GM21447 (cell line): ENCODE results near the gene OR4D1.

Experiments
- ATAC-seq: cut with Tn5 transposase; IDR thresholded peaks from one replicate; pipeline ENCODE4 v1.9.1; 2021; ENCODE audit not compliant: unreplicated experiment

The OR4D1 gene

DNA sequence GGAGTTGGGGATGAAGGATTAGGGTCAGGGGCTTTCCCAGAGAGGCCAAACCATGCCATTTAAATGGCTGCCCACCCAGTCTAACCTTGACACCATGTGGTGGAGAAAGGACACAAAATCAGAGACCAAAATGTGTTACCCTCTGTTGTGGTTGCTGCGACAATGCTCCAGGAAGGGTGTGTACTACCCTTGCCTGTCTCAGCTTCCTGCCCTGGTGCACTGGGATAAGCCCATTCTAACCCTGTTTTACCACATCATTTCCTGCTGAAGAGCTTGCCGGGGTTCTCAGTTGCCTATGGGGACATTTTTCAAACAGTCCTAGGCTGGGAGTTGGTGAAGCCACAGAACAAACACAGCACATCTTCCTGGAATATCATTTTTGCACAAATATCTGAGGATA lies 4.9 kb downstream of the OR4D1 start:
- ATAC-seq = no peak

DNA sequence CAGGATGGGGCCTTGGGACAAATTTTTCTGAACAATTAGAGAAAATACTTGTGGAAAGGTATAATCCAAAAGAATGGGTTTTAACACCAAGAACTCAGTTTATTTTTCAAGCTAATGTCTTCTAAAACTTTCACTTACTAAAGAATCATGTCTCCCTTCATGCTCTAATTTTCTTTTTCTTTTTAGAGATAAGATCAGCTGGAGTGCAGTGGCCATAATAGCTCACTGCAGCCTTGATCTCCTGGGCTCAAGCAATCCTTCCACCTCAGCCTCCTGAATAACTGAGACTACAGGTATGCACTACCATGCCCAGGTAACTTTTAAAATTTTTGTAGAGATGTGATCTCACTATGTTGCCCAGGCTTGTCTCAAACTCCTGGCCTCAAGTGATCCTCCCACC lies 5.5 kb downstream of the OR4D1 start:
- no peak for ATAC-seq

DNA sequence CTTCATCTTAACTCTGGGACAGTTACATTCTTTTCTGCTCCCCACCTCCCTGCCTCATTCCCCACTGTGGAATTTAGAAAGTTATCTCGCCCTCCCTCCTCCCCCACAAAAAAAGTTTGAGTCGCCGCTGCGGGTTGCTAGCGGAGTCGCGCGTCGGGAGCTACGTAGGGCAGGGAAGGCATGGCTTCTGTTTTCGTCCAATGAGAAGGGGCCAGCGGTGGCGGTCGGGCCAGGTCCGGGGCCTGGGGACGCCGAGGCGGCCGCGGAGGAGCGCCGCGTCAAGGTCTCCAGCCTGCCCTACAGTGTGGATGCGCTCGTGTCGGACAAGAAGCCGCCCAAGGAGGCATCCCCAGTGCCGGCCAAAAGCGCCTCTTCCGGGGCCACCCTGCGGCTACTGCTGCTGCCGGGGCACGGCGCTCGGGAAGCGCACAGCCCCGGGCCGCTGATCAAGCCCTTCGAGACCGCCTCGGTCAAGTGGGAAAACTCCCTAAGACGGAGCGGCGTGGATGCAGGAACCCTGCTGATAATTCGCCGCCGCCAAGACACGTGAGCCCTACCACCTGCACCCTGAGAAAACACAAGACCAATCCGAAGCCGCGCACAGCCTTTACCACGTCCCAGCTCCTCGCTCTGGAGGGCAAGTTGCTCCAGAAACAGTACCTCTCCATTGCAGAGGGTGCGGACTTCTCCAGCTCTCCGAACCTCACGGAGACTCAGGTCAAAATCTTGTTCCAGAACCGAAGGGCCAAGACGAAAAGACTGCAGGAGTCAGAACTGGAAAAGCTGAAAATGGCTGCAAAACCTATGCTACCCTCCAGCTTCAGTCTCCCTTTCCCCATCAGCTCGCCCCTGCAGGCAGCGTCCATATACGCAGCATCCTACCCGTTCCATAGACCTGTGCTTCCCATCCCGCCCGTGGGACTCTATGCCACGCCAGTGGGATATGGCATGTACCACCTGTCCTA lies 8.9 kb downstream of the OR4D1 start:
- ATAC-seq = no peak

DNA sequence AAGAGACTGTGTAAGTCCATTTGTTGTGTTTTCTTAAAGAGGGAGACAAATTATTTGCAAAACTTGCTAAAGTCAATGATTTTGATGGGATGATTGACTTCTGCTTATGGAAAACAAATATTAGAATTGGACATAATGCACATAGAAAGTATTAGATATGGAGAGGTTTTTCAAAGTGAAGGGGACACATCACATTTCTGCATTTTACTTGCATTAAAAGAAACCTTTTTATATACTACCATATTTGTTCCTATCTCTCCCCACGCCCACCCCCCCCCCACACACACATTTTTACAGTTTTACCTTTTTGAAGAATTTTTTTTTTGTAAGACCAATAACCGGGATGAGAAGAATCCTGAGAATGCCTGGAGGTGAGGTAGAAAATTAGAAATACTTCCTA lies 10.0 kb downstream of the OR4D1 start:
- no peak for ATAC-seq

DNA sequence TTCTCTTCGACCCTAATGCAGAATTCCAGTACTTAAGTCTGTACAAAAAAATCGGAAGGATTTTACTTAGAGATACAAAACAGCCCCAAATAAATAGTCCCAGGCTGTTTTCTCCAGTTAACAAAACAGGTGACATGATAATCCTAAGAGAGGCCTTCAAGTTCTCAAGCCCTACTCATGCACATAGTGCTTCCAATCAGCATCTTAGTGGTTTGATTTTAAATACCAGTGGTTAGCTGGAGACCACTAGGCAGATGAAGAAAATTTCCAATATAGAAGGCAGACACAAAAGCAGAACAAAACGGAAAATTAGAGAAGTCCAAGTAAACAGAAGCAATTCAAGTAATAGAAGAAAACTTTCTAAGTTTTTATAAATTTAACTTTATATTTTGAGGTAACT lies 13.4 kb downstream of the OR4D1 start:
- ATAC-seq = no peak

DNA sequence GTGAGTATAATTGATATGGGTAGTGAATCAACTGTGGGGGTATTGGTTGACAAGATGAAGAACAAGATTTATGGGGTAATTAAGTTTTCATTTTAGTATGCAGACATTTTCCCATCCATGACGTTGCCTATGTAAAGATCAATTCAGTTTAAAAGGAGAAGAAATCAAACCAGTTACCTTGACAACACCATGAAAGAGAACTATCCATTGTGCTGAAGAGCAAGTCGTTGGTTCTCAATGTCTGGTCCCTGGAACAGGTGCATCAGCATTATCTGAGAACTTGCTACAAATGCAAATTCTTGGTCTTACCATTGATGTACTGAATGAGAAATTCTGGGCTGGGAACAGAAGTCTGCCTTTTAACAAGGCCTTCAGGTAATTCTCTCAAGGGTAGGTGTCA lies 17.8 kb downstream of the OR4D1 start:
- no peak for ATAC-seq

DNA sequence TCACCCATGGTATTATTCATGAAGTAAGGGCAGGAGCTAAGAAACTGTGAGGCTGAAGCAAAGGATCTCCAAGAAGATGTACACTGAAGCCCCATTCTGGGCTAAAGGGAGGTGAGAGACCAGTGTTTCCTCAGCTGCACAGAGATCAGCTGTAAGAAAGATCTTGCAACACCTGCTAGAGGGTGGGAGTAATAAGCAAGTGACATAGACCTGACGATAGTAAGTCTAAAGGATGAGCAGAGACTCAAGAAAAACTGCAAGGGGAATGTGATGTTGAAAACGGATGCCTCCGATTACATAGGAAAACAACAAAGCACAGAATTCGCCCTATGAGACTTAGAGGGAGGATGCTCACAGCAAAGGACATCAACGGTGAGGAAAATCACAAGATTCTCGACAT lies 18.5 kb downstream of the OR4D1 start, which contains the start of gene OR4D2:
OR4D2 (plus strand) TSS at position 301 of the 400 bp plus-strand sequence. CDS start 2,674 bp downstream, outside the sequence.
- no peak for ATAC-seq

DNA sequence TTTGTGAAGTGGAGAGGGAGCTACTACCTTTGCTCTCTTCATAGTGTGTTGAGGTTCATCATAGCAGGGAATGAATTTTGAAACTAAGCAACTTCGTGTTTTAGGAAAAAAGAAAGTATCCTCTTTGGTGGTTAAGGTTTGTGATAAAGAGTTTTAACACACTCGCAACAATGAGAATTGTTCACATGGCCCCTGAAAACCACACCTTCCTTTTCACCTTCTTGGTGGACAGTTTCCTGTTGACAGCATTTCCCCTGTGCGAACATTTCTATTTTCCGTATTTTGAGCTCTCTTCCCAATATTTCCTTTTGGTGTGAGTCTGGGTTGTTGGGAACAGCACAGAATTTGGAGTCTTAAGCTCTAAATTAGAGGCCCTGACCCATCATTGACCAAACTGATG lies 22.4 kb downstream of the OR4D1 start:
- ATAC-seq = no peak

DNA sequence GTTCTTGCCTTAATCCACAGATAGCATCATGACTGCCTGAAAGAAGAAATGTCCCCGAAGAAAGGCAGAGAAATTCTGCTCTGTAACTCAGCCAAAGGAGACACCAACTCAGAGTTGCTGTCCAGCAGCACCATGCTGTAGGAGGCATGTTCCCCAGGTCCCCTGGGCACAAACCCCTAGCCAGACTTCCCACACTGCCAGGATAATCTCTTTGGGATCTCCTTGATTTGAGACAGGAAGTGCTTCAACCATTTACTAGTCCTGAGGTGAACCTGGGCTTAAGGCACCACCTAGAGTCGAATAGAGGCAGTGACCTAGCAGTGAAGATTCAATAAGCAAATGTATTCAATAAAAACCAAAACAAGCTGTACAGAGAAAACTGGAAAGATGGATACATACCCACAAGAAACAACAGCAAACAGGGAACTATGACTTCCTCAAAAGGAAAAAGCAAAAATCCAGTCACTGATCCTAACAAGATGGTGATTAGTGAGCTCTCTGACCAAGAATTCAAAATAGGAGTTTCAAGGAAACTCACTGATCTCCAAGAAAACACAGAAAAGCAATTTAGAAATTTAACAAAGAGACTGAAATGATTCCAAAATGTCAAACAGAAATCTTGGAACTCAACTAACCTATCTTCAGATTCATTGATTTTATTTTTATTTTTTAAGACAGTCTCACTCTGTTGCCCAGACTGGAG lies 24.3 kb downstream of the OR4D1 start:
- no peak for ATAC-seq

DNA sequence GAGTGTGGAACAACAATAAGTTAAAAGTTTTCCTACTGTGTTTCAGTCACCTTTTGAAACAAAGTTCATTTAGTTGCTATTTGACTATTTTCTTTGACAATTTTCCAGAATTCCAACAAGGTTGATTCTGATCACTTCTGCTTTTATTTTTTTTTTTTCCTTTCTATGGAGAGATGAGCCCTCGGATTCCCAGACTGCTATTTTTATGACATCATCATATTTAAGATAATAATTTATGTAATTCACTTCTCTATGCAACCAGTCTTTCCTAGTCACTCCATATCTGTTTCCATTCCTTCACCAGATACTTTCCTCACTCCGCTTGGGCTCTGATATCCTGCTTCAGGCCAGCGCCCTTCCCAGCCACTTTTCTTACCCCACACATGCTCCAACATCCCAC lies 26.7 kb downstream of the OR4D1 start:
- ATAC-seq = no peak

DNA sequence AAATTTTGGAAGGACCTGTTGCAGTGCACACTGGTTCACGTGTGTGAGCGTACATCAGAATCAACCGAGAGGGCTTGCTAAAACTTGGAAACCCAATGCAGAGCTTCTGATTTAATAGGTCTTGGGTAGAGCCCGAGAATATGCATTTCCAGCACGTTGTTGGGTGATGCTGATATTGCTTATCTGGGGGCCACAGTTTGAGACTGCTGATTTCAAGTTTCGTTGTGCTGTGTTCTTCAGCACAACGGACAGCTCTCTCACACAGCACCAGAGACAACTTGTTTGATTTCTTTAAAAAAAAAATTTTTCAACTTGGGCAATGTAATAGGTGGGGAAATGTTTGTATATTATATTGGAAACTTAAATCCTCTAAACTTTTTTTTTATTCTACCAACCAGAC lies 28.0 kb downstream of the OR4D1 start:
- no peak for ATAC-seq

DNA sequence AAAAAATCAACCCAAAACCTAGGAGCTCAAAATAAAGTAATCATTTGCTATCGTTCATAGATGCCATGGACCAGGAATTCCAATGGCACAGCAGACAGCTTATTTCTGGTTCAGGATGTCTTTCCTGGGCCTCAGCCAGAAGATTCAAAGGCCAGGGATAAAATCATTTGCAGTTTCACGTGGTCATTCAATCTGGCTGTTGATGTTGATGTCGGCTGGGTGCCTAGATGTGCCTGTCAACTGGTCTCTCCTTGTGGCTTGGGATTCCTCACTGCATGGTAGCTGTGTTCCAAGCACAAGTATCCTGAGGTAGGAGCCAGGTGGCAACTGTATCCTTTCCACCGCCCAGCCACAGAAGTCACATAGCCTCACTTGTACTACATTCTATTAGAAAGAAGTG lies 33.6 kb downstream of the OR4D1 start:
- ATAC-seq = no peak

DNA sequence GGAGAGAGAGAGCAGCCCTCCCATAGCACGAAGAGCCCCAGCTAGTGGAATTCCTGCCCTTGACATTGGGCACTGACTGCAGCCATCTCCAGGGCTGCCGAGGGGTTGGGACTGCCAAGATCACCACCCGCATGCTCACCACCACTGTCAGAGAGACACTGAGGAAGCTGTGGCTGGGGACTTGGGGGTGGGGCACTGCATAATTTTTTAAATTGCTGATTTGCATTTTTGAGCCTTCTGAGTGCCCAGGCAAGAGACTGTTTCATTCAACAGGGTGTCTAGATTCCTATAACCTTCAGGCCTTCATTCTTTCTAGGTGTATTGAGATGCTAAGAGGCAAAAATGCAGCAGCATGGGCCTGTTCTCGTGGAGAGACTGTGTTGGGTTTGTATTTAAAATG lies 35.3 kb downstream of the OR4D1 start:
- ATAC-seq = no peak

DNA sequence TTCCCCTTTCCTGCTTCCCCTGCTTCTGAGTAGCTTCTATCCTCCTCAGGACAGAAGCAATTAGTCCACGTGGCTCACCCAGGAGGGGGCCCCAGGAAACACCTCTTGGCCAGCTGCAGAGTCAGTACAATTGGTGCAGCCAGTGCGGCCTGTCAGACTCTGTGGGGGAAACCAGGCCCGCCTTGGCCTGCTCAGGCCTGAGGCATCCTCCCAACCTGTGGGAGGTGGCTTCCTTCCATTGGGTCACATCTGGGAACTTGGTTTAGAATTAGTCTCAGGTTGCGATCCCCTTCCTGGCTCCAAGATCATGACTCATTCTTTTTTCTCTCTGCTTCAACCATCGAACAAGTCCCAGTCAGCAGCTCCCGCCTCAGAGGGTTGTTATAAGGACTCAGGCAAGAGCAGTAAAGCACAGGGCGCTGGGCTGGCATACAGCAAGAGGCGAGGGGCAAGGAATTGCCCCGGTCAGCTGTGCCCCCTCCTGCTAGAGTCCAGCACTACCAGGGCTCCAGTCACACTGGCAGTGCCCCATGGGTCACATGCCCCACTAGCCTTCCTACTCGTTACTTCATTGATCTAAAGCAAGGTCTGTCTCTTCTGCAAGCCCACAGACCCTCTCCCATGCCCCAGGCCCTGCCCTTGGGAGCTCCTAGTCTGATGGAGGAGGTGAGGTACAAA lies 36.3 kb downstream of the OR4D1 start:
- ATAC-seq = no peak

DNA sequence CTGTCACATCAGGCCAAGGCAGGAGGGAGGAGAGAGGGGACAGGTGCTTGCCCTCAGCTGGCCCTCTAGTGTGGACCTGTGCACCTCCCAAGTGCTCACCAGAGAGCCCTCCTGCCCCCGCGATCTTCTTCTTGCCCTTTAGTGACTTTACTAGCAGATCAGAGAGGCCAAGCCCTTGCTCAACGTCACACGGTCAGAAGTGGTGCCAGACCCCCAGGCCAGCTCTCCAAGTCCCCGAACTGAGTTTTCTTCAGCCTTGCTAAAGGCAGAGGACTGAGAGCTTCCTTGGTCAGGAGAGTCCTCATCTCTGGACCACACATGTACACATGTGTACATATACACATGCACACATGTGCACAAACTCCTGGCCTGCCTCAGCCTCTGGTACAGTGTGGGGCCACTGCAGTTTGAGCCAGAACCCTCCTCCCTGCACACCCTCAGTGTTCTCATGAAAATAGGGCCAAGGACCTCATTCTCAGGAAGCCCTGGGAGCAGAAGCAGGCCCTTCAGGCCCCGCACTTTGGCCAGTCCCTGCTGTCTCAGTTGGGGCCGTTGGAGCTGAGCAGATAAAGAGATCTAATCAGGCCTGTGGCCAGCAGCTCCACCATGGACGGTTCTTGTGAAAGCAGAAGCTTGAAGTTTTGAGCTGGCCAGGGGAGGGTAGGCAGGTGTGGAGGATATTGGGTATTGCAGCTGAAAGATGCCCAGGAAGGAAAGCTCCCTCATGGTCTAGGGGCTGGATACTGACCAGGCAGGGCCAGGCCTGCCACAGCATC lies 37.0 kb downstream of the OR4D1 start:
- no peak for ATAC-seq

DNA sequence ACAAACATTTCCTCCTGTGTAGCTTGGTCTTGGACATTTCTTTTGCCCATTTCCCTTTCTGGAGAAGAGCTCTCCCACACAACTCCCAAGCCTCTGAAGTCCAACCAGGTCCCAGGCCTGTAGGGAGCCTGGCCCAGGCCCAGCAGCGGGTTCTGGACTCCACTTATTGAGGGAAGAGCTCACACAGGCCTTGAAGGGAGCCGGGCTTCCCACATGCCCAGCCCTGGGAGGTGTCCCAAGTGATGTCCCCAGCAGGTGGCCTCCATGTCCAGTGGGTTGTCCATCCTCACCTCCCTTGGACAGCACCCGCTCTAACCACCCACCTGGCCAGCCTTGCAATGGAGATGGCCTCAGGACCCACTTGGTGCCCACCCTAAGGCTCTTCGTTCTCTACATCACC lies 38.4 kb downstream of the OR4D1 start:
- ATAC-seq = no peak

DNA sequence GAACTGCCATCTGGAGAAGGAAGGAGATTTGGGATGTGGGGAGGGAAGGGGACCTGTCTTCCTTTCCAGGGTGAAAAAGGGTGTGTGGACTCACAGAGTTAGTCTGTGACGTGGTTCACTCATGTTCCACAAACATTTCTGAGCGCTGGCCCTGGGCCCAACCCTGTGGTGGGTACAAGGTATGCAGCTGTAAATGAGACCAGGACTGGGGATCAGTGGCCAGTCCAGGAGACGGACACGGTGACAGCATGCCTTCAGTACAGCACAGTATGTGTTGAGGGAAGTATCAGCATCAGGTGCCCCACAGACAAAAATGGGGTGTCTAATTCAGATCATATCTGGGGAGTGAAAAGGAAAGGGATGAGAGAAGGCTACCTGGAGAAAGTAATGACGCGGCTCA lies 38.9 kb downstream of the OR4D1 start:
- no peak for ATAC-seq

DNA sequence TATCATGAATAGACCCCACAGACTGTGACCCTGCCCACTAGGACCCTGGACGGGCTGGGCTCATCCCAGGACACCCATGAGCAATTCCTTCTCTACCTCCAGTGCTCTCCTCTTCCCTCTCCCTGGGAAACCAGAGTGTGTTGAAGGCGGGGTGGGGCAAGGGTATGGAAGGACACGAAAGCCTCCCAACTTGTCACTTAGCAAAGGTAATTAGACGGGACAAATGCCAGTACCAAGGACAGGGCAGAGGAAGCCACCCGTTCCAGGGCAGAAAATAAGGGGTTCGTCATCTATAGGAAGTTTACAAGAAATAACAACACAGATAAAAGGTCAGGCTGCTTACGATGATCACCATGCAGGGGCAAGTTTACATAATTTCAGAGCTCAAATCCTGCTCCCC lies 39.5 kb downstream of the OR4D1 start:
- no peak for ATAC-seq

DNA sequence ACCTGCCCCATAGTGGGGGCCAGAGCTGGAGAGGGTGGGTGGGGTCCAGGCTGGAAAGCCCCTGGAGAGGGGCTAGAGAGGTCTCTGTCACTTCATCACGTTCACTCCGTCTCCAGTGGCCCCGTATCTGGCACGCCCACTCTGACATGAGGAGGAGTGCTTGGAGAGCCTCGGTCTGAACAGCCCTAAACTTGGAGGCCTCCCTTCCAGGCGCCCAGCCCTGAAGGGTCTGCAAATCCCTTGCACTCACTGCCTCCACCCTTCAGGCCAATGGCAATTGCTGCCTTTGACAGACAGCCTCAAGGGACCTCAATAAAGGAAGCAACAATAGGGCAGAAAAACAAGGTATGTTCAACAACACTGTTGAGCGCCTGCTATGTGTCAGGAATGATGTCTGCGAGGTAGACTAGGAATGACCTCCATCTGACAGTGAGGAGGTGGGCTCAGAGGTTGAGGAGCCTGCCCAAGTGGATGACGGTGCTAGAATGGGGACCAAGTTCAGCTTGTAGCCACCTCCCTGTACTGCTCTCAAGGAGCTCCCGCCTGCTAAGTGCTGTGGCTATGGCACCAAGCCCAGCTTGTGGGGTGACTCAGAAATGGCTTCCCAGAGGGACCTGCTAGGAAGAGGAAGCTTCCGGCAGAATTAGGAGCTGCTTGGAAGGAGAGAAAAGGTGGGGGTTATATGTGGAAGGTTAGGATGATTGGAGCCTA lies 41.4 kb downstream of the OR4D1 start:
- no peak for ATAC-seq

DNA sequence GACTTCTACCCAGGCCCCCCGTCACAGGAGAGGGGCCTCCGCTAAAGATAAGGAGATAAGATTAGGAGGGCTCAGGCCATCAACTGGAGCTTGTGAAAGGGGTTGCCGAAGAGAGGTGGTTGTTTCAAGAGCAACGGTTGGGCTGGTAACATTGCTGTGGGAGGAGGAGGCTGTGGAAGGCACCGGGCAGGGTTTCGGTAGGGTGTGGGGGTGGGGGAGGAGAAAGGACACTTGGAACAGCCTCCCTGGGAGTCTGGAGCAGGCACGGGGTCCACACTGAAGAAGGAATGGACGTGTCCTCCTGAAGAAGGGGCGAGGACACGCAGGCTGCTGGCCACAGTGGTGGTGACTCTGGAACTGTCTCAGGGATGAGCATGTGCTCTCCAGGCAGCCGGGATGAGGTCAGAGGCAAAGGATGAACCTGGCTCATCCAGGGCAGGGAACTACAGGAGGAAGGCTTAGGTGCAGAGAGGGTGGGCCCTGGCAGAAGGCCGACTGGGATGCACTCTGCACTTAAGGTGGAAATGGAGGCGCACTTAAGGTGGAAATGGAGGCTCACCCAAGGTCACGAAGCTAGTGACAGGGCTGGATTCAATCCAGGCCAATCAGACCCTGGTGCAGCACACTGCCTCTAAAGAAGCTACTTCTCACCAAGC lies 43.2 kb downstream of the OR4D1 start:
- ATAC-seq = no peak
